Lung (tissue), 12 donors: ENCODE results near the gene PRSS50. TPM values are rescaled to one million over a fixed set of nuclear protein-coding genes. Genes with fewer than 3 reads are reported as not detected.
A peak's percentile ranks its signal among the peaks of the same experiment; 100 is the strongest.

ENCODE experiments used
- ATAC-seq: fragments of 200-7000 bp; cut with Tn5 transposase; one replicate; pipeline ENCODE4 v1.9.1; 2020; ENCODE audit warnings: moderate number of reproducible peaks; ENCODE audit not compliant: insufficient read depth, low FRiP score
- DNase-seq, 3 donors: peaks; one replicate each; pipeline ENCODE4 v3.0.0-alpha.2; 2013 to 2017
- H3K27ac ChIP-seq, 2 donors: one replicate each; pipeline ENCODE4 v1.5.1; 2013; ENCODE audit warnings: mild to moderate bottlenecking in 2 of 2, moderate library complexity in 2 of 2, control low read depth in 1 of 2, inconsistent platforms in 1 of 2, low read depth in 1 of 2, low read length in 1 of 2
- H3K27me3 ChIP-seq, 3 donors: one replicate each; pipeline ENCODE4 v1.5.1; 2013; ENCODE audit warnings: low read length in 2 of 3; ENCODE audit not compliant: control insufficient read depth in 3 of 3, insufficient read depth in 3 of 3
- H3K36me3 ChIP-seq, 4 donors: one replicate each; pipeline ENCODE4 v1.5.1; 2013; ENCODE audit warnings: low read length in 4 of 4, mild to moderate bottlenecking in 1 of 4, moderate library complexity in 1 of 4; ENCODE audit not compliant: control insufficient read depth in 4 of 4, insufficient read depth in 4 of 4
- H3K4me1 ChIP-seq, 5 donors: one replicate each; pipeline ENCODE4 v1.5.1; 2013; ENCODE audit warnings: low read length in 5 of 5, mild to moderate bottlenecking in 2 of 5, moderate library complexity in 1 of 5; ENCODE audit not compliant: control insufficient read depth in 5 of 5, insufficient read depth in 5 of 5
- H3K4me3 ChIP-seq: one replicate; pipeline ENCODE4 v1.5.1; 2013; ENCODE audit warnings: mild to moderate bottlenecking, control low read depth, moderate library complexity
- H3K9ac ChIP-seq, 2 donors: one replicate each; pipeline ENCODE4 v1.5.1; 2013; ENCODE audit warnings: low read length in 2 of 2, control low read depth in 1 of 2; ENCODE audit not compliant: insufficient read depth in 1 of 2
- H3K9me3 ChIP-seq, 4 donors: one replicate each; pipeline ENCODE4 v1.5.1; 2013; ENCODE audit warnings: low read length in 3 of 4, mild to moderate bottlenecking in 1 of 4, moderate library complexity in 1 of 4; ENCODE audit not compliant: control insufficient read depth in 4 of 4, insufficient read depth in 3 of 4
- CTCF ChIP-seq: IDR thresholded peaks from 2 replicates; pipeline ENCODE4 v1.5.1; 2012; ENCODE audit warnings: mild to moderate bottlenecking; ENCODE audit errors: control extremely low read depth, extremely low read depth
- WGBS, 2 donors: extraction: QIAGEN DNeasy Blood & Tissue Kit; methylation state at CpG; one replicate each; pipeline ENCODE4 v1.1.7; 2013; 5-methylcytosine and 5-hydroxymethylcytosine counted together
- polyA plus RNA-seq, 2 donors: library from polyadenylated mRNA; stranded (reverse); fragments of 200-250 nt; gene quantifications; one replicate each; pipeline ENCODE4 v1.2.1, GENCODE V29; 2013
- total RNA-seq, 2 donors: library from RNA; depleted of rRNA in 1 of 2; stranded (reverse); fragments of >200 nt in 1 of 2; gene quantifications; one replicate each; pipeline ENCODE4 v1.2.1, GENCODE V29; 2014 to 2021
- donor health status: control.
- donor health status: control.
- donor health status: Bipolar disorder and iron deficiency.
- donor health status: healthy.
- donor health status: DM: yes; HTN: yes; CAD: no.

PRSS50 gene
- total and polyA plus RNA-seq, 4 donors, result 0.08 to 2.2 (median 0.31) TPM

GRCh38 chr3:46666453-46666845 lies 51.2 kb downstream of the PRSS50 start:
- no peak for TF ChIP-seq CTCF
- H3K27ac ChIP-seq, result peak overlapping the region in 1 of 2 donors; percentile 17
- no peak overlapping the region for H3K4me3 ChIP-seq
- H3K36me3 ChIP-seq, result peaks cover 0 to 8% (median 0%) of the 10 kb centered on the region in 4 donors
- peaks cover 0 to 23% (median 11%) of the 10 kb centered on the region in 5 donors for H3K4me1 ChIP-seq
- 57 to 79% methylated on average over 7 of the region's 7 CpGs for WGBS, 2 donors
- ATAC-seq (no peak), DNase-seq (no peak)
- no peaks in the 10 kb centered on the region for H3K9me3 ChIP-seq
- no peak overlapping the region for H3K9ac ChIP-seq
- no peaks in the 10 kb centered on the region for H3K27me3 ChIP-seq

- peaks cover 0 to 24% (median 11%) of the 10 kb centered on the region in 5 donors for H3K4me1 ChIP-seq
- no peak overlapping the region for H3K4me3 ChIP-seq
- TF ChIP-seq CTCF, result no peak
- no peak for ATAC-seq
- H3K9ac ChIP-seq, result no peak overlapping the region
- peaks cover 0 to 2% (median 0%) of the 10 kb centered on the region in 4 donors for H3K36me3 ChIP-seq
- peak overlapping the region in 1 of 2 donors; percentile 17 for H3K27ac ChIP-seq
- DNase-seq, result no peak
- no peaks in the 10 kb centered on the region for H3K9me3 ChIP-seq
- H3K27me3 ChIP-seq, result no peaks in the 10 kb centered on the region
- 87 to 96% methylated on average over 9 of the region's 9 CpGs for WGBS, 2 donors
Measured at GRCh38 chr3:46665763-46666452, 51.8 kb downstream of the PRSS50 start.

- DNase-seq (no peak), ATAC-seq (no peak)
- Histone ChIP-seq H3K27ac (peak overlapping the region in 1 of 2 donors; percentile 55), H3K9me3 (no peaks in the 10 kb centered on the region), H3K27me3 (no peaks in the 10 kb centered on the region), H3K36me3 (no peaks in the 10 kb centered on the region), H3K4me1 (peaks cover 0 to 26% (median 11%) of the 10 kb centered on the region in 5 donors), H3K4me3 (no peak overlapping the region), H3K9ac (no peak overlapping the region)
- no peak for TF ChIP-seq CTCF
- WGBS, 2 donors, result 77 to 86% methylated on average over 23 of the region's 23 CpGs
Measured at GRCh38 chr3:46664971-46665762, 52.5 kb downstream of the PRSS50 start.
